Measurements from ENCODE around the gene TMEM178B. TPM values are rescaled to one million over a fixed set of nuclear protein-coding genes. Genes with fewer than 3 reads are reported as not detected.

The TMEM178B gene
- total RNA-seq, 1 donor from 2014 or later: 49.8 TPM

DNA sequence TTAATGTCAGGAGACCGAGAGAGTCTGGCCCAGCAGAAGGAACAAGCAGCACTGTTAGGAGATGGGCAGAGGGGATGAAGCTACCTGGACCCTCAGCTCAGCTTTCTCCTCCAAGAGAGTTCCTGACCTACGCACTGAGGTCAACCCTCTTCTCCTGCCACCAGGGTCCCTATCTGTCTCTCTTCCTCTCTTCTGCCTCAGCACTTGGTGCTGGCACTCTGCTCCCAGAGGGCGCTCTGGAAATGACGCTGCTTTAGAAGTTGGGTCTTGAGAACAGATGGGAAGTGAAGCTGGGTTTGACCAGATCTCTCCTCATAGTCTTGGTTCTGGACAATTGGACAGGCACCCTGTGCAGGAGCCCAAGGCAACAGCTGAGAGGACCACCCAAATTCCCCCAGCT is 261.3 kb downstream of the TMEM178B start:
- H3K9me3 Mint-ChIP-seq (ENCODE audit: unreplicated experiment): peaks cover 6% of the 10 kb centered on the region
- H3K36me3 Mint-ChIP-seq (ENCODE audit: unreplicated experiment): no peaks in the 10 kb centered on the region
- H3K4me3 Mint-ChIP-seq (ENCODE audit: unreplicated experiment): no peak overlapping the region
- H3K27ac Mint-ChIP-seq (ENCODE audit: unreplicated experiment): no peak overlapping the region
- peaks cover 8% of the 10 kb centered on the region for H3K27me3 Mint-ChIP-seq (ENCODE audit: unreplicated experiment)
- DNase-seq: no peak
- peaks cover 16% of the 10 kb centered on the region for H3K4me1 Mint-ChIP-seq (ENCODE audit: low read depth, unreplicated experiment)
- TF ChIP-seq, protein P1, sequence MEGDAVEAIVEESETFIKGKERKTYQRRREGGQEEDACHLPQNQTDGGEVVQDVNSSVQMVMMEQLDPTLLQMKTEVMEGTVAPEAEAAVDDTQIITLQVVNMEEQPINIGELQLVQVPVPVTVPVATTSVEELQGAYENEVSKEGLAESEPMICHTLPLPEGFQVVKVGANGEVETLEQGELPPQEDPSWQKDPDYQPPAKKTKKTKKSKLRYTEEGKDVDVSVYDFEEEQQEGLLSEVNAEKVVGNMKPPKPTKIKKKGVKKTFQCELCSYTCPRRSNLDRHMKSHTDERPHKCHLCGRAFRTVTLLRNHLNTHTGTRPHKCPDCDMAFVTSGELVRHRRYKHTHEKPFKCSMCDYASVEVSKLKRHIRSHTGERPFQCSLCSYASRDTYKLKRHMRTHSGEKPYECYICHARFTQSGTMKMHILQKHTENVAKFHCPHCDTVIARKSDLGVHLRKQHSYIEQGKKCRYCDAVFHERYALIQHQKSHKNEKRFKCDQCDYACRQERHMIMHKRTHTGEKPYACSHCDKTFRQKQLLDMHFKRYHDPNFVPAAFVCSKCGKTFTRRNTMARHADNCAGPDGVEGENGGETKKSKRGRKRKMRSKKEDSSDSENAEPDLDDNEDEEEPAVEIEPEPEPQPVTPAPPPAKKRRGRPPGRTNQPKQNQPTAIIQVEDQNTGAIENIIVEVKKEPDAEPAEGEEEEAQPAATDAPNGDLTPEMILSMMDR (IDR thresholded peaks at IDR 0.05; ENCODE audit: partially characterized antibody, unreplicated experiment): no peak

DNA sequence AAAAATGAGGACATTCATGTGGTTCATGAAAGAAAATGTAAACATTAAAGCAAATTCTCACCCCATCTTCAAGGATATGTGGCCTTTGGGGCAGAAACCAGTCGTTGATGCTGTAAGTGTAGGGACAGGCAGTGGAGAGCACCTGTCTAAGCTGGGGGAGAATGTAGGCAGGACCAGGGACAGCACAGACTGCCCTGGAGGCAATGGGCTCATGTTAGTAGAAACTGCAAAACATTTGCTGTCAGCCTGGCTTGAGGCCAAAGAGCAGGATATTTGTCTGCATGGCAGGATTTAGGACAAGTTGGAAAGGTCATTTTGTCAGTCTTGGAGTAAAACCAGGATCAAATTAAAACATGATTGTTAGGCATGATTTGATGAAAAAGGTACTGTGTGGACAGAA is 265.7 kb downstream of the TMEM178B start:
- Mint-ChIP-seq H3K27ac (ENCODE audit: unreplicated experiment) (no peak overlapping the region), H3K4me1 (ENCODE audit: low read depth, unreplicated experiment) (peaks cover 20% of the 10 kb centered on the region), H3K27me3 (ENCODE audit: unreplicated experiment) (peaks cover 6% of the 10 kb centered on the region), H3K36me3 (ENCODE audit: unreplicated experiment) (no peaks in the 10 kb centered on the region), H3K4me3 (ENCODE audit: unreplicated experiment) (no peak overlapping the region), H3K9me3 (ENCODE audit: unreplicated experiment) (peaks cover 3% of the 10 kb centered on the region)
- TF ChIP-seq, protein P1 (IDR thresholded peaks at IDR 0.05; ENCODE audit: partially characterized antibody, unreplicated experiment): no peak
- DNase-seq: no peak

DNA sequence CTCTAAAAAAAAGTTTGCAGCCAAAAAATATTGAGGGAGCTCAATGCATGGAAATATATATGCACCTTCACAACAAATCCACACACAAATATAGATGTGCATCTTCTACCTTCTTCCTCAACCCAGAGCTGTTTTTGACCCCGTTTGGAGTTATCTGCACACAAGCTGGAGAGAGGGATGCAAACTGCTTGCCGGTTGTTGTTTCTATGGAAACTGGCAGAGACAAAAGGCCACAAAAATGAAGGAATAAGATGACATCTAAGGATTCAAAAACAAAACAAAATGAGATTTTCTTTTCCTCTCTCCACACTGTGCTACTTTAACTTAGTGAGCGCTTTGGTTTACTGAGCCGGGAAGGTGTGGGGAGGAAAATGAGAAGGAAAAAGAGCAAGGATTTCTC is 267.1 kb downstream of the TMEM178B start:
- DNase-seq: no peak
- Mint-ChIP-seq H3K4me1 (ENCODE audit: low read depth, unreplicated experiment) (peaks cover 12% of the 10 kb centered on the region), H3K36me3 (ENCODE audit: unreplicated experiment) (no peaks in the 10 kb centered on the region), H3K27me3 (ENCODE audit: unreplicated experiment) (peaks cover 6% of the 10 kb centered on the region), H3K4me3 (ENCODE audit: unreplicated experiment) (no peak overlapping the region), H3K9me3 (ENCODE audit: unreplicated experiment) (peaks cover 2% of the 10 kb centered on the region), H3K27ac (ENCODE audit: unreplicated experiment) (no peak overlapping the region)
- TF ChIP-seq, protein P1 (IDR thresholded peaks at IDR 0.05; ENCODE audit: partially characterized antibody, unreplicated experiment): no peak

DNA sequence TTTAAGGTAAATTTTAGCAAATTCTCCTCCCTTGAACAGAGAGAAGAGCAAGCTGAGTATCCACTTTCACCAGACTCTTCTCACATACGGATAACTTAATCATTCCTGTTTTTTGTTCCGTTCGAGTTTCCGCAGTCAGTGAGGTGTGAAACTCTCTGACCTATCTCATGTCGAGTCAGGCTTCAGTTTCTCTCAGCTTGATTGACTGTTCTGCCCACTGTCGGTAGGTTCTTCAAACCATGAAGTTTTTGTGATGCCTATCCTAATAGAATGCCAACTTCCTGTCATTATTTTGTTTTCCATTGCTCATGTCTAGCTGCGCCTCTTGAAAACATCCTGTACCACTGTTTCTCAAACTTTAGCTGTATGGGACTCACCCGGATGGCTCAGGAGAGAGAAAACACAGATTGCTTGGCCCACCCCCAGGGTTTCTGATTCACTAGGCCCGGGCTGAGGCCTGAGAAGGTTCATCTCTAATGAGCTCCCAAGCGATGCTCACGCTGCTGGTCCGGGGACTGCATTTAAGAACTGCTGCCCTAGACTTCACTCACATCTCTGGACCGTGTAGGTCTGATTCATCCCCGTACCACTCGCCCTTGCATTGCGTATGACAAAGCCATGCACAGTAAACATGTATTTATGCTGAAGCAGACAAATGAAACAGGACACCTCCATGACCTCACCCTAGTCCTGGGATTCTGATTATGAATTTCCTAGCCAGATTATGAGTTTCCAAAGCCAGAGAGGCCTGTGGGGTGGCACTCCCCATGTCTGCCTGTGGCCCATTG is 269.0 kb downstream of the TMEM178B start:
- Mint-ChIP-seq H3K36me3 (ENCODE audit: unreplicated experiment) (no peaks in the 10 kb centered on the region), H3K27me3 (ENCODE audit: unreplicated experiment) (peaks cover 4% of the 10 kb centered on the region), H3K9me3 (ENCODE audit: unreplicated experiment) (no peaks in the 10 kb centered on the region), H3K27ac (ENCODE audit: unreplicated experiment) (no peak overlapping the region), H3K4me3 (ENCODE audit: unreplicated experiment) (no peak overlapping the region), H3K4me1 (ENCODE audit: low read depth, unreplicated experiment) (peaks cover 12% of the 10 kb centered on the region)
- TF ChIP-seq, protein P1 (IDR thresholded peaks at IDR 0.05; ENCODE audit: partially characterized antibody, unreplicated experiment): no peak
- no peak for DNase-seq

DNA sequence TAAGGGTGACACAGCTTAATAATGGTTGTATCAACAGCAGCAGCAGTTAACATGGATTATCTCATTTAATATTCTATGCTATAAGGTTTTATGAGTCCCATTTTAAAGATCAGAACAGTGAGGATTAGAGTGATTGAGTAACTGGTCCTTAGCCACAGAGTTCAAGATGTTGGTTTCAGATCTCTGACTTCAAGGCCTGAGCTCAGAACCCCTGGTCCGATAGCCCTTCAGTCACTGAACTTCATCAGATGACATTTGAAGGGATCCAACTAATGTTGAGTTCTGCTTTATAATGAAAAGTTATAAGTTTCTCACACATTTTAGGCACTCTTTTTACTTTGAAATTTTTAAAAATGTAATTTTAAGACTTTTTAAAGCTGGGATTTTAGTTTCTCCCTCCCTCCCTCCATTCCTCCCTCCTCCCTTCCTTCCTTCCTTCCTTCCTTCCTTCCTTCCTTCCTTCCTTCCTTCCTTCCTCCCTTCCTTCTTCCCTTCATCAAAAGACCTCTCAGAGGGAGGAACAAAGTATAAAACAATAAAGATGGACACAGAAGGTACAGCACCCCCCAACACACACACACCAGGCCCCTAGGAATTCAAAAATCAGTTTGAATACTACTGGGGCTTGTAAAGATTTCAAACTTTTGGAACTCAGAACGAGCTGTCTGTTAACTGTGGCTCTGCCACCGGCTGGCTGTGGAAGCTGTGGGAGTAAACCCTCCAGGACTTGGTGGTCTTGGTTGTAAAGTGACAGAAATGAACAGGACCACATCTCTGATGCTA is 270.5 kb downstream of the TMEM178B start:
- Mint-ChIP-seq H3K4me1 (ENCODE audit: low read depth, unreplicated experiment) (peaks cover 9% of the 10 kb centered on the region), H3K27me3 (ENCODE audit: unreplicated experiment) (peaks cover 4% of the 10 kb centered on the region), H3K27ac (ENCODE audit: unreplicated experiment) (no peak overlapping the region), H3K9me3 (ENCODE audit: unreplicated experiment) (no peaks in the 10 kb centered on the region), H3K4me3 (ENCODE audit: unreplicated experiment) (no peak overlapping the region), H3K36me3 (ENCODE audit: unreplicated experiment) (no peaks in the 10 kb centered on the region)
- TF ChIP-seq, protein P1 (IDR thresholded peaks at IDR 0.05; ENCODE audit: partially characterized antibody, unreplicated experiment): no peak
- DNase-seq: no peak

Data from glutamatergic neuron (in vitro differentiated cells).